NB4 (cell line): ENCODE data around the gene ANO1.

Source experiments
- POLR2A ChIP-seq: IDR thresholded peaks from 2 replicates; pipeline ENCODE4 v1.6.1; 2011; ENCODE audit warnings: mild to moderate bottlenecking; ENCODE audit not compliant: insufficient read length; ENCODE audit errors: extremely low read depth
- TF ChIP-seq, protein P1 (sequence below): IDR thresholded peaks from one replicate; pipeline ENCODE4 v1.5.1; 2012; ENCODE audit warnings: low read depth, low read length

DNA sequence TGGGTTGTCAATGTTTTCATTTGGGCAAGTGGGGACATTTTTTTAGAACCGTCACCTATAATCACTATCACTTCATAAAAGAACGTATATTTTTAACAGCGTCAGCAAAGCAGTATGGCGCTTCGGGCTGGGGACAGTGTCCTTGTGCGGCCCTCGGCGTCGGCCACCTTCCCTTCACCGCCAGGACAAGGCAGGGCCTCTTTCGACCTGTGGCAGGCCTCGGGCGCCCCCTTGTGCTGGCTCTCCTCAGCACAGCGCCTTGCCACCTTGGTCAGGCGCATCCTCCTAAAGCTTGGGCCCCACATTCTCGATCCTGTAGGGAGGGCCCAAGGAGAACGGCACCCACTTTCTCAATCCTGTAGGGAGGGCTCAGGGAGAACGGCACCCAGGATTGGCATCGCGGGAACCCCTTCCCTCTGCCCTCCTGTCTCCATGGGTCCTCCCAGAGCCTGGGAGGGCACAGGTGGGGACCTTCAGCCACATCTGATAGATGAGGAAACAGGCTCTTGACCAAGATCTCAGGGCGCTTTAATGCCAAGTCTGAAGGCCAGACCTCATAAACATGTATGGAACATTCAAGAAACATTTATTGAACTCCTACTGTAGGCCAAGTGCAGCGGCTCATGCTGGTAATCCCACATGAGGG lies 113.5 kb downstream of the ANO1 start:
- no peak for TF ChIP-seq POLR2A
- TF ChIP-seq, protein P1, sequence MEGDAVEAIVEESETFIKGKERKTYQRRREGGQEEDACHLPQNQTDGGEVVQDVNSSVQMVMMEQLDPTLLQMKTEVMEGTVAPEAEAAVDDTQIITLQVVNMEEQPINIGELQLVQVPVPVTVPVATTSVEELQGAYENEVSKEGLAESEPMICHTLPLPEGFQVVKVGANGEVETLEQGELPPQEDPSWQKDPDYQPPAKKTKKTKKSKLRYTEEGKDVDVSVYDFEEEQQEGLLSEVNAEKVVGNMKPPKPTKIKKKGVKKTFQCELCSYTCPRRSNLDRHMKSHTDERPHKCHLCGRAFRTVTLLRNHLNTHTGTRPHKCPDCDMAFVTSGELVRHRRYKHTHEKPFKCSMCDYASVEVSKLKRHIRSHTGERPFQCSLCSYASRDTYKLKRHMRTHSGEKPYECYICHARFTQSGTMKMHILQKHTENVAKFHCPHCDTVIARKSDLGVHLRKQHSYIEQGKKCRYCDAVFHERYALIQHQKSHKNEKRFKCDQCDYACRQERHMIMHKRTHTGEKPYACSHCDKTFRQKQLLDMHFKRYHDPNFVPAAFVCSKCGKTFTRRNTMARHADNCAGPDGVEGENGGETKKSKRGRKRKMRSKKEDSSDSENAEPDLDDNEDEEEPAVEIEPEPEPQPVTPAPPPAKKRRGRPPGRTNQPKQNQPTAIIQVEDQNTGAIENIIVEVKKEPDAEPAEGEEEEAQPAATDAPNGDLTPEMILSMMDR, result peak; percentile 86
